ENCODE measurements around the gene FADS3. TPM values are rescaled to one million over a fixed set of nuclear protein-coding genes. Genes with fewer than 3 reads are reported as not detected.

Gene FADS3
- total RNA-seq, 1 donor from 2014 or later, result 10.1 TPM

- Mint-ChIP-seq H3K27me3 (ENCODE audit: insufficient read depth, low read depth) (no peaks in the 10 kb centered on the region), H3K36me3 (peaks cover 28% of the 10 kb centered on the region), H3K4me3 (peak overlapping the region; percentile 76), H3K4me1 (peaks cover 56% of the 10 kb centered on the region), H3K9me3 (no peaks in the 10 kb centered on the region), H3K27ac (peak overlapping the region; percentile 93)
- no peak for DNase-seq (ENCODE audit: low spot score)
- peak overlapping the region; percentile 19 for H3K4me2 ChIP-seq
- no peaks in the 10 kb centered on the region for H3K27me3 ChIP-seq
- peaks cover 35% of the 10 kb centered on the region for H3K4me1 ChIP-seq
- H3K79me2 ChIP-seq (ENCODE audit: low read depth), result peaks cover 98% of the 10 kb centered on the region
- H3K27ac ChIP-seq, result peak overlapping the region; percentile 55
- no peaks in the 10 kb centered on the region for H3K9me3 ChIP-seq (ENCODE audit: low read depth)
- peaks cover 19% of the 10 kb centered on the region for H3F3A ChIP-seq (ENCODE audit: low read depth)
- no peak overlapping the region for H3K4me3 ChIP-seq
- no peak overlapping the region for H2AFZ ChIP-seq (replicated peaks)
- H4K20me1 ChIP-seq (ENCODE audit: low read depth), result peaks cover 100% of the 10 kb centered on the region
- no peak for TF ChIP-seq EZH2phosphoT487 (IDR thresholded peaks at IDR 0.05)
- no peak for TF ChIP-seq EZH2 (IDR thresholded peaks at IDR 0.05)
- no peak for TF ChIP-seq CTCF (IDR thresholded peaks at IDR 0.05)
- H3K36me3 ChIP-seq, result no peaks in the 10 kb centered on the region
- no peak overlapping the region for H3K9ac ChIP-seq
Measured at GRCh38 chr11:61833926-61834277, 57.4 kb downstream of the FADS3 start.

DNA sequence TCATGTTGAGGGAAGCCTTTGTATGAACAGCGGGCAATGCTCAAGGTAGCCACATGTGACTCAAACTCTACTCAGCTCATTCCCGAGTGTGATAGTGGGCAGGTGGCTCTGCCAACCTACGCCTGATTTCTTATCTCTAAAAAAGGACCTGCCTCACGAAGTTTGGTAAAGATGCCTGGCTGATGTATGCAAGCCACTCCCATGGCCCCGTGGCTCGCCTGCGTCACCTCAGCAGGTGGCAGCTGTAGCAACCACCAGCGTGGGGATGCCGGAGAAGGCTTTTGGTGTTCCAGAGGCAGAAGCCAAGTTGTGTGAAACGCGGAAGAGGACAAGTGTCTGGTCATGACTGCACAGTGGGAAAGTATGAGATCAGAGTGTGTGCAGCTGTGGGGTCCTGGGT lies 57.9 kb downstream of the FADS3 start:
- H3K4me3 Mint-ChIP-seq, result peak overlapping the region; percentile 76

DNA sequence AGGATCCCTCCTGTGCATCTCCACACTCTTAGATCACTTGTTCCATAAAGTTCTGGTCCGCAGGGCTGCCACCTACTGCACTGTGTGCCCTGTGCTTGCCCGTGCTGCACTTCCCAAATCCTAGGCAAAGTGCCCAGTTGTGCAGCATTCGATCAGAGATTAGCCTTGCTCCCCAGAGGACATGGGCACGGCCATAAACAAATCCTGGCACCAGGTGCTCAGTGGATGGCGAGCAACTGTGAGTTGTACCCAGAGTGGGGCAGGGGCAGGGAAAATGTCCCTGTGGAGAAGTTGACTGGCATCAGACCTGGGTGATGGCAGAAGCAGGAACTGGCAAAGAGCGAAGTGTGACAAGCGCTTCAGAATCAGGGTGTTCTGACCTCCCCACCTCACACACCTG lies 58.6 kb downstream of the FADS3 start:
- TF ChIP-seq CTCF (IDR thresholded peaks at IDR 0.05) (no peak), EZH2phosphoT487 (IDR thresholded peaks at IDR 0.05) (no peak), EZH2 (IDR thresholded peaks at IDR 0.05) (no peak)
- Mint-ChIP-seq H3K36me3 (peaks cover 23% of the 10 kb centered on the region), H3K27ac (no peak overlapping the region), H3K9me3 (no peaks in the 10 kb centered on the region), H3K4me1 (peaks cover 56% of the 10 kb centered on the region), H3K27me3 (ENCODE audit: insufficient read depth, low read depth) (peaks cover 3% of the 10 kb centered on the region), H3K4me3 (peak overlapping the region; percentile 76)
- no peak overlapping the region for H3K4me3 ChIP-seq
- peaks cover 89% of the 10 kb centered on the region for H4K20me1 ChIP-seq (ENCODE audit: low read depth)
- no peaks in the 10 kb centered on the region for H3K27me3 ChIP-seq
- peak overlapping the region; percentile 95 for H3K4me2 ChIP-seq
- H3K79me2 ChIP-seq (ENCODE audit: low read depth), result peaks cover 97% of the 10 kb centered on the region
- H3K9me3 ChIP-seq (ENCODE audit: low read depth), result no peaks in the 10 kb centered on the region
- DNase-seq (ENCODE audit: low spot score), result no peak
- H3K36me3 ChIP-seq, result no peaks in the 10 kb centered on the region
- no peak overlapping the region for H3K9ac ChIP-seq
- H3K4me1 ChIP-seq, result peaks cover 35% of the 10 kb centered on the region
- no peak overlapping the region for H3K27ac ChIP-seq
- H2AFZ ChIP-seq (replicated peaks), result no peak overlapping the region
- peaks cover 30% of the 10 kb centered on the region for H3F3A ChIP-seq (ENCODE audit: low read depth)

More for the DNA sequence above, 57.9 kb downstream of the FADS3 start:
- peaks cover 23% of the 10 kb centered on the region for H3K36me3 Mint-ChIP-seq
- no peak overlapping the region for H3K4me3 ChIP-seq
- peak overlapping the region; percentile 5 for H3K4me2 ChIP-seq
- H3K27ac Mint-ChIP-seq, result no peak overlapping the region
- no peaks in the 10 kb centered on the region for H3K9me3 Mint-ChIP-seq
- no peak overlapping the region for H2AFZ ChIP-seq (replicated peaks)
- TF ChIP-seq EZH2phosphoT487 (IDR thresholded peaks at IDR 0.05) (no peak), EZH2 (IDR thresholded peaks at IDR 0.05) (no peak), CTCF (IDR thresholded peaks at IDR 0.05) (no peak)
- no peak overlapping the region for H3K9ac ChIP-seq
- H3F3A ChIP-seq (ENCODE audit: low read depth), result peaks cover 23% of the 10 kb centered on the region
- peaks cover 2% of the 10 kb centered on the region for H3K27me3 Mint-ChIP-seq (ENCODE audit: insufficient read depth, low read depth)
- H3K4me1 Mint-ChIP-seq, result peaks cover 56% of the 10 kb centered on the region
- H3K9me3 ChIP-seq (ENCODE audit: low read depth), result no peaks in the 10 kb centered on the region
- H3K79me2 ChIP-seq (ENCODE audit: low read depth), result peaks cover 100% of the 10 kb centered on the region
- no peak for DNase-seq (ENCODE audit: low spot score)
- peaks cover 96% of the 10 kb centered on the region for H4K20me1 ChIP-seq (ENCODE audit: low read depth)
- peaks cover 35% of the 10 kb centered on the region for H3K4me1 ChIP-seq
- H3K36me3 ChIP-seq, result no peaks in the 10 kb centered on the region
- no peak overlapping the region for H3K27ac ChIP-seq
- no peaks in the 10 kb centered on the region for H3K27me3 ChIP-seq
